Upper lobe of left lung (tissue), 6 donors: ENCODE results near the gene TMEM200C. TPM values are rescaled to one million over a fixed set of nuclear protein-coding genes. Genes with fewer than 3 reads are reported as not detected.

Source experiments
- ATAC-seq, 2 donors: fragments of 200-7000 bp; cut with Tn5 transposase; one replicate each; pipeline ENCODE4 v1.9.1; 2022; ENCODE audit warnings: mild to moderate bottlenecking in 2 of 2, moderate library complexity in 2 of 2; ENCODE audit not compliant: low FRiP score in 2 of 2
- DNase-seq, 2 donors: peaks; one replicate each; pipeline ENCODE4 v3.0.0-alpha.2; 2019 to 2020
- H3K27ac ChIP-seq, 4 donors: fragments of 200-600 bp; sonication (generic); one replicate each; pipeline ENCODE4 v1.5.1; 2016 to 2019
- H3K27me3 ChIP-seq, 4 donors: fragments of 200-600 bp; sonication (generic); one replicate each; pipeline ENCODE4 v1.5.1; 2017 to 2019
- H3K36me3 ChIP-seq, 4 donors: fragments of 200-600 bp; sonication (generic); one replicate each; pipeline ENCODE4 v1.5.1; 2016 to 2019
- H3K4me1 ChIP-seq, 4 donors: fragments of 200-600 bp; sonication (generic); one replicate each; pipeline ENCODE4 v1.5.1; 2018 to 2019
- H3K4me3 ChIP-seq, 4 donors: fragments of 200-600 bp; sonication (generic); one replicate each; pipeline ENCODE4 v1.5.1; 2017 to 2019; ENCODE audit warnings: mild to moderate bottlenecking in 2 of 4, moderate library complexity in 1 of 4
- H3K9me3 ChIP-seq, 4 donors: fragments of 200-600 bp; sonication (generic); one replicate each; pipeline ENCODE4 v1.5.1; 2018 to 2019
- EP300 ChIP-seq, 4 donors: sonication (generic); formaldehyde crosslinking; IDR thresholded peaks; one replicate each; pipeline ENCODE4 v1.5.1; 2017; ENCODE audit warnings: antibody characterized with exemption in 4 of 4, control low read depth in 2 of 4
- POLR2A ChIP-seq, 4 donors: fragments of 450-650 bp; IDR thresholded peaks; one replicate each; pipeline ENCODE4 v1.5.1; 2016 to 2017; ENCODE audit warnings: antibody characterized with exemption in 4 of 4, mild to moderate bottlenecking in 2 of 4
- POLR2AphosphoS5 ChIP-seq, 2 donors: sonication (generic); formaldehyde crosslinking; IDR thresholded peaks; one replicate each; pipeline ENCODE4 v1.5.1; 2017; ENCODE audit warnings: antibody characterized with exemption in 2 of 2
- WGBS, 2 donors: methylation state at CpG; one replicate each; pipeline ENCODE4 v1.1.5; 2017 to 2018; 5-methylcytosine and 5-hydroxymethylcytosine counted together
- total RNA-seq, 6 donors: library from RNA; depleted of rRNA in 4 of 6; stranded (reverse); fragments of >200 nt in 4 of 6; gene quantifications; one replicate each; pipeline versions ENCODE4 v1.1.0 to v1.2.1, GENCODE V29; 2016 to 2021
- TF ChIP-seq, protein P1 (sequence below), 6 experiments: fragments of 450-650 bp in 4 of 6; fragments of 200-600 bp in 2 of 6; sonication (generic) in 2 of 6; IDR thresholded peaks; one replicate each; pipeline ENCODE4 v1.5.1; 2016 to 2019; ENCODE audit warnings: antibody characterized with exemption in 6 of 6
- donor health status: DM: no; HTN: no; CAD: no; lungs with moderate emphysema.
- donor health status: DM: no; HTN: yes; CAD: no; lungs with severe emphysema.

The TMEM200C gene
- total RNA-seq, 6 donors from 2014 or later: under 0.01 to 0.44 (median 0.28) TPM; not detected in 2

DNA sequence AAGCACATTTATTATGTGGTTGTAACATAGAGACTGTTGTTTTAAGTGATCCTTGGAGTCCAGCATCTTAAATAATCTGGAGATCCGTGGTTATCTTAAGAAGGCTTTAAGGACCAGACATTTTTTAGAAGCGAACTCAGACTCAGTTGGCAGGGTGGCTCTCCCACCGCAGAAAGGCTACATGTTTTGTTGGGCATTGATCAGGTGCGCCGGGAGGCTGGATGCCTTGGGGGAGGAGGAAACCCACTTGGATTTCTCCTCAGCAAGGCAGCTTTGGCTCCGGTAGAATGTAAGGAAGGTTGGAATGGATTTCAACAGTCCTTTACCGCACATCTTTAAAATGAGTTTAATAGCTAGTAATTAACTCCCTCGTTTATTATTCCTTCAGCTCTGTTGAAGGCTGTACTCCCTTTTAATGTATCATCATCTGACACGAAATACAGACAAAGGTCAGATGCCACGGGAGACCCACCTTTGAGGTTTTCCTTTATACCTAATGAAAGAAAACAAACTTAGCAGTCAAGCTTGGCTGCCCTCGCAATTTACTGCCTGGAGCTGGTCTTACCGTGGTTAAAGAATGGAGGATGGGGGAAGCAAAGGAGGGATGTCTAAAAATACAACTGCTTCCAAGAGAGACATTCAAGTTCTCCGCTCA is 1.2 kb downstream of the TMEM200C start:
- Histone ChIP-seq H3K4me3 (peak overlapping the region in 2 of 4 donors; percentile 49 to 51), H3K27ac (no peak overlapping the region)

DNA sequence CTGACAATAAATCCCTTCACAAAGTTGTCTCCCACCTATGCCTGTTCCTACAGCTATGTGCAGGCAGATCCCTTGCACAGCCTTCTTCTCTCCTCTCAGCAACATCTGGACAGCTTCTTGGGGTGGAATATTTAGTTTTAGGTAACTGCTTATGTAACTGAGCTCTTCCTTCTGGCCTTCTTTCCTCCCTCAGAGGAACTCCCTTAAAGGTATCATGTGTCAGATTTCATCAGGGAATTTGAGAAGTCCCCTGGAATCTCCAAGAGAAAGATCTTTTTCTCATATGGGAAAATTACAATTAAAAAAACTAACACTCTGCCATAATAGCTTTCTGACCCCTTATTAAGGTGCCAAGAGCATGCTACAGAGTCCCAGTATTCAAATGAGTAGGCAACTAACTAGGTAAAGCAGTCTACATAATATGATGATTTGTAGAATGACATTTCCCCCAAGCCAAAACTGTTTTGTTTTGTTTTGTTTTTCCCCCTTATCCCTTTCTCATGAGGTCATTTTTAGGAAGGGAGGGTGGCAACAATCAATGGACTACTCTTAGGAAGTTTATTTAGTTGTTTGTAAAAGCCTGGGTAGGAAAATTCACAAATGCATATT is 2.4 kb downstream of the TMEM200C start:
- no peak for DNase-seq
- ATAC-seq: no peak
- TF ChIP-seq, protein P1, sequence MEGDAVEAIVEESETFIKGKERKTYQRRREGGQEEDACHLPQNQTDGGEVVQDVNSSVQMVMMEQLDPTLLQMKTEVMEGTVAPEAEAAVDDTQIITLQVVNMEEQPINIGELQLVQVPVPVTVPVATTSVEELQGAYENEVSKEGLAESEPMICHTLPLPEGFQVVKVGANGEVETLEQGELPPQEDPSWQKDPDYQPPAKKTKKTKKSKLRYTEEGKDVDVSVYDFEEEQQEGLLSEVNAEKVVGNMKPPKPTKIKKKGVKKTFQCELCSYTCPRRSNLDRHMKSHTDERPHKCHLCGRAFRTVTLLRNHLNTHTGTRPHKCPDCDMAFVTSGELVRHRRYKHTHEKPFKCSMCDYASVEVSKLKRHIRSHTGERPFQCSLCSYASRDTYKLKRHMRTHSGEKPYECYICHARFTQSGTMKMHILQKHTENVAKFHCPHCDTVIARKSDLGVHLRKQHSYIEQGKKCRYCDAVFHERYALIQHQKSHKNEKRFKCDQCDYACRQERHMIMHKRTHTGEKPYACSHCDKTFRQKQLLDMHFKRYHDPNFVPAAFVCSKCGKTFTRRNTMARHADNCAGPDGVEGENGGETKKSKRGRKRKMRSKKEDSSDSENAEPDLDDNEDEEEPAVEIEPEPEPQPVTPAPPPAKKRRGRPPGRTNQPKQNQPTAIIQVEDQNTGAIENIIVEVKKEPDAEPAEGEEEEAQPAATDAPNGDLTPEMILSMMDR (IDR thresholded peaks at IDR 0.05): no peak
- TF ChIP-seq POLR2AphosphoS5 (IDR thresholded peaks at IDR 0.05): no peak
- no peak for TF ChIP-seq POLR2A (IDR thresholded peaks at IDR 0.05)
- TF ChIP-seq EP300 (IDR thresholded peaks at IDR 0.05): no peak
- Histone ChIP-seq H3K27ac (no peak overlapping the region), H3K27me3 (peaks cover 0 to 47% (median 24%) of the 10 kb centered on the region in 4 donors), H3K9me3 (no peaks in the 10 kb centered on the region), H3K36me3 (no peaks in the 10 kb centered on the region), H3K4me1 (peaks cover 22 to 34% (median 26%) of the 10 kb centered on the region in 4 donors), H3K4me3 (no peak overlapping the region)

More for the DNA sequence above, 1.2 kb downstream of the TMEM200C start:
- no peaks in the 10 kb centered on the region for H3K9me3 ChIP-seq
- no peak for ATAC-seq
- peaks cover 0 to 47% (median 24%) of the 10 kb centered on the region in 4 donors for H3K27me3 ChIP-seq
- DNase-seq: no peak
- TF ChIP-seq, protein P1 (IDR thresholded peaks at IDR 0.05): no peak
- no peak for TF ChIP-seq POLR2AphosphoS5 (IDR thresholded peaks at IDR 0.05)
- TF ChIP-seq POLR2A (IDR thresholded peaks at IDR 0.05): no peak
- TF ChIP-seq EP300 (IDR thresholded peaks at IDR 0.05): no peak
- WGBS, 2 donors: 20 to 25% methylated on average over 13 of the region's 13 CpGs
- H3K4me1 ChIP-seq: peaks cover 22 to 34% (median 26%) of the 10 kb centered on the region in 4 donors
- no peaks in the 10 kb centered on the region for H3K36me3 ChIP-seq

DNA sequence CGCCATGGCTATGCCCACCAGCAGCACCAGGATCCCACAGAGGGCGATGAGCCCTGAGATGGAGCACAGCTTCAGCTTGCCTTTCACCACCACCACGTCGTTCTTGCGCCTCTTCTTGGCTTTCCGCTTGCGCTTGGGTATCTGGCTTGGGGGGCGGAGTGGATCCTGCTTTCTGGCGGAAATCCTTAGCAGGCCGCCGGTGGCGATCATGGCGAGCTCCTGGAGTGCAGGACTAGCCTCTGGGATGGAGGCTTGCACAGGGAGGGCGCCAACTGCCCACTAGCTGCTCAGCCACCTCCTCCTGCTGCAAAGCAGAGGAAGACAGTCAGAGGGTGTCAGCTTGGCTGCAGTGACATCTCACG is 3.5 kb downstream of the TMEM200C start:
- no peak for ATAC-seq
- no peak for TF ChIP-seq EP300 (IDR thresholded peaks at IDR 0.05)
- TF ChIP-seq, protein P1 (IDR thresholded peaks at IDR 0.05): no peak
- no peak for TF ChIP-seq POLR2AphosphoS5 (IDR thresholded peaks at IDR 0.05)
- TF ChIP-seq POLR2A (IDR thresholded peaks at IDR 0.05): no peak
- peak in 1 of 2 donors; percentile 56 for DNase-seq
- Histone ChIP-seq H3K27me3 (peaks cover 0 to 47% (median 24%) of the 10 kb centered on the region in 4 donors), H3K4me3 (no peak overlapping the region), H3K9me3 (no peaks in the 10 kb centered on the region), H3K27ac (no peak overlapping the region), H3K4me1 (peaks cover 22 to 34% (median 26%) of the 10 kb centered on the region in 4 donors), H3K36me3 (no peaks in the 10 kb centered on the region)
- 82 to 83% methylated on average over 10 to 15 of the region's 15 CpGs for WGBS, 2 donors

DNA sequence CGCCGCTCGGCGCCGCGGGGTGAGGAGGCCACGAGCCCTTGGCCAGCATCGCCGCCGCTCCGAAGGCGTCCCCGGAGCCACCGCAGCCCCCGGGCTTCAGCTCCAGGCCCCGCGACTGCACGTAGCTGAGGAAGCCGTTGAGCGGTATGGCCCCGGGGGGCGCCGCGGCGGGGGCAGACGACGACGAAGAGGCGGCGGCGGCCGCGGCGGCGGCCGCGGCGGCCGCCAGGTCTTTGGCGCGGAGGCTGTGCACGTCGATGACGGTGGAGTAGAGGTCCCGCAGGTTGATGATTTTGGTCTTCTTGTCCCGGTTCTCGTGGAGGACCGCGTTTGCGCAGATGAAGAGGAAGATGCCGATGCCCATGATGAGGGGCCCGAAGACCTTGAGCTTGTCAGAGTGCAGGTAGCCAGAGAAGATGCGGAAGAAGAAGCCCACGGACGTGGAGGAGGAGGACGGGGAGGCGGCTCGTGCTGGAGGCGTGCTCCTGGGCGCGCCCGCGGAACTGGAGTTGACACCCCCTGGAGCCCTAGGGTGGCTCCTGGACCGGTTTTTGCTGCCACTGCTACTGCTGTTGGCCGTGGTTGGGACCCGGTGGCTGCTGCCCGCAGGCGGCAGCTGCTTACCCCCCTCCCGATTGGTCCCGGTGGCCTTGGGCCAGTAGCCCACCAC is 4.0 kb downstream of the TMEM200C start:
- TF ChIP-seq POLR2A (IDR thresholded peaks at IDR 0.05): no peak
- 25 to 39% methylated on average over 48 to 53 of the region's 70 CpGs for WGBS, 2 donors
- DNase-seq (peak in 1 of 2 donors; percentile 75), ATAC-seq (no peak)
- Histone ChIP-seq H3K27me3 (peaks cover 0 to 47% (median 24%) of the 10 kb centered on the region in 4 donors), H3K4me3 (peak overlapping the region in 3 of 4 donors; percentile 30 to 58 (median 55)), H3K27ac (no peak overlapping the region), H3K4me1 (peaks cover 22 to 34% (median 26%) of the 10 kb centered on the region in 4 donors), H3K9me3 (no peaks in the 10 kb centered on the region), H3K36me3 (no peaks in the 10 kb centered on the region)
